Activated effector memory CD4-positive, alpha-beta T cell treated with anti-CD3 and anti-CD28 coated beads, Interleukin-2, amount 50 U/mL, for 16 hours (primary cell): ENCODE results near the gene FYN.
"Not testable (repeated sequence)": the region's sequence is repeated elsewhere in the genome, so short reads cannot be mapped to it uniquely, and the experiment has no call there.

Experiments
- DNase-seq: peaks from one replicate; pipeline ENCODE4 v3.0.0-alpha.2; 2020

Gene FYN

DNA sequence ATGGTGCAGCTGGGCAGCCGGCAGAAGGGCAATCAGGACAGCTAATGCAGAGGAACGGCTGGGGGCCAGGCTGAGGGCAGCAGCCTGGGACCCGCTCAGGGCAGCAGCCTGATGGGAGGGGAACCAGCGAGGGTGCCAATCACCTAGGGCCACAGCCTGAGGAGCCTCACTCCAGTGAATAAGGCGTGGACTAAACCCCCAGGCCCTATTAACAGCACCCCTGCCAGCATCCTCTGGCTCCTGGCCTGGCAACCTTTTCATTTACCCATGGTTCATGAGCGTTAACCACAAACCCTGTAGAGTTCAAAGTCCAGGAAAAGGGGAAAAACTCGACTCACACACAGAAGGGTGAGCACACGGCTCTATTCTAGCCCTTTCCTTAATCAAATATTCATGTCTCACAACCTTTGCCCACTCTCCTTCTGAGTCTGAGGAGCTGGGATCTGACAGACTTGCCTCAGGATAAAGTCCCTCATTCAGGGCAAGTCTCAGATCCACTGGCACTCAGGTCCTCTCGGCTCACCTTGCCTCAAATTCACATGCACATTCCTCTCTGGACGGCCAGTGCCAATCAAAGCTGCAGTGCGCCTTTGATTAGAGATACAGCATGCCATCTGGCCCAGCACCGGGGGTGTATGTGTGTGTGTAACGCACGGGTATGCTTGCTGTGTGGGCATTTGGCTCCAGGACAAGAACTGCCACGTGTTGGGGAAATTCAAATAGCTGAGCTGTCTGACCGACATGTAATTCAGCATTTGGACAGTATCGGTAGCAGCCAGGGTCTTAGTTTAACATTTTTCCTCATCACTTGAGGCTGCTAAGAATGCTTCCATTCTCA is 180.7 kb downstream of the FYN start:
- DNase-seq, result no peak

DNA sequence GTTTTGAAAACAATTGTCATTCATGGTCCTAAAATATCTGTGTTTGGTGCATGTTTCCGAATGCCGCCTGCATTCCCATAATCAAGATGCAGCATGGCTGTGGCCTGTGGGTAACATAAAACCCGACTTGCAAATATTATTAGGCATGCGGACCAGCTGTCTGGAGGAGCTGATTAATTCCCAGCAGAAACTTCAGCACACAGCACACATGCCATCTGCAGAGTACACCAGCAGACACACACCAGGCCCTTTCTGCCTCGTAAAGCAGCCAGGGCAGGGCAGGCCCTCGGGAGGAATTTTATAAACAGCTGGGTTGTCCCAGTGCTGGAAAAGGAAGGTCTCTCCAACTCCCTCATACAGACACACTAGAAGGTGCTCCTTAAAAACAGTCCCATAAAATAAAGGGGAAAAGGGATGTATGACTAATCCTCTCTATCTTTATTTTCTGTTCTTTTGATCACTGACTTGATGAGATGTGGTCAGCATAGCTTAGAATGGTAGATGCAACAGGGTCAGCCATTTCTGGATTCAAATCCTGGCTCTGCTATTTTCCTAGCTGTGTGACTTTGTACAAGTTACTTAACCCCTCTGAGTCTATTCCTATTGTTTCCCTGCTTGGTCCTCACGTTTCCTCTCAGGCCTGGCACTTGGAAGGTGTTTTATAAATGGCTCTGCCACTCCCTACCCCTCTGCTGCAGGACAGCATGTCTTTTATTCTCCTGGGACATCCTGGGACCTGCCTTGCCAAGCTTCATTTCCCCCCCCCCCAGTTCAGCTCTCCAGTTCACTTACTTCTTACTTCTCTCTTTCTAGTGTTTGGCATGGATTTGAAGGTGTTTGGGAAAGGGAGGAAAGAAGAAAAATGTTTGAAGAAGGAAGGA is 181.7 kb downstream of the FYN start:
- DNase-seq, result no peak

DNA sequence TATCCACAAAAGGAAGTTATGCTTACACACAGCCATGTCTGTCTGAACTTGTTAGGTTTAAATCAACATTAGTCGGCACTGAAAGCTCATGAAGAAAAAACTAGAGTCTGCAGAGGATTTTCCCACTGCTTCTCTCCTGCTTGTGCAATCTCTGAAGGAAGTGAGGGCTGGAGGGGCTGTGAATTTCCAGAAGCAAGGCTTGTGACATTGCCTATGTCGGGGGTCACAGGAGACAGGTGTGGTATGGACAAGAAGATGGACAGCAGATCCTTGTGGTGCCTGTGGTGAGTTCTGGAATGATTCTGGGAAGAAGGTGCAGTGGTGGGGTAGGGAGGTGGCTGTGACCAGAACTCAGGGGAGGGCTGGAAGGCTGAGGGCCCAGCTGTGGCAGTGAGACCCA is 183.3 kb downstream of the FYN start:
- DNase-seq, result no peak

DNA sequence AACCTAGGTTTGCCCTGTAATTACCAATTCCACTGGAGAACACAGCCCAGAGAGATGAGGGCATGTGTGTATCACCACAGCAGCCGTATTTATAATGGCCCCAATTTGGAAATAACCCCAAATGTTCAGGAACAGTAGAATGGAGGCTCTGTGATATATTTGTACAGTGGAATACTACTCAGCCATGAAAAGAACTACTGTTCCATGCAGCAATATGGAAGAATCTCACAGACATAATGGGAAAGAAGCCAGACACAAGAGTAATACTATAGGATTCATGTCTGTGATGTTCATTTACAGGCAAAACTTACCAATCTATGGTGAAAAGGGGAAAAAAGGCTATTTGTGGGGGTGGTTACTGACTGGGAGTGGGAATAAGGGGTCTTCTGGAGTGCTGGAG is 183.8 kb downstream of the FYN start:
- no peak for DNase-seq

DNA sequence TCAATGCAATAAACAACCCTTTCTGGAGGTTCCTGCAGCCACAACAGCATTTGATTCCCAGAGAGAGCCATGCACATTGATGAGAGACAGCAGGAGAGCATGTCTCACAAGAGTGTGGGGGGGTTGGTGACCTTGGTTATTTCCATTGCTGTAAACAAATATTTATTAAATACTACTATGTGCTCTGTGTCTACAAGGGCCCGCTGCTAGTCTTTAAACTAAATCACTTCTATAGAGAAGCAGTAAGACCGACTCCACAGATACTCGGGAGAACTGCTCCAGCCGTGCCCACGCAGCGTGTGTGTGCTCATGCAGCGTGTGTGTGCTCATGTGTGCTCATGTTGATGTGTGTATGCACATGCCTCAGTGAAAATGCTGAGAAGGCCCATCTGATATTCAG is 184.9 kb downstream of the FYN start:
- no peak for DNase-seq

DNA sequence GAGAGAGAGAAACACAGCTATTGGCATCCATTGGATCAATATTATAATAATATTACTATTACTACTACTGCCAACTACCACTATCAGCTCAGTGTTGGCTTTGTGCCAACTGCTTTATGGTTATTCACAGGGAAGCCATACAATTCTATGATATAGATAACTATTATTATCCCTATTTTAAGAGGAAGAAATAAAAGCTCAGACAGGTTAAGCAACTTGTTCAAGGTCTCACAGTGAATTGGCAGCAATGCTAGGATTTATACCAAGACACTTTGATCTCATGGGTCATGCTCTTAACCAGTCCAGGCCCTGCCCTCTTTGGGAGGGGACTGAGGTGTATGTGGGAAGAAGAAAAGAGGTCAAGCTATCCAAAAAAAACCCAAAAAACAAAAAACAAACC is 185.6 kb downstream of the FYN start:
- DNase-seq, result no peak

DNA sequence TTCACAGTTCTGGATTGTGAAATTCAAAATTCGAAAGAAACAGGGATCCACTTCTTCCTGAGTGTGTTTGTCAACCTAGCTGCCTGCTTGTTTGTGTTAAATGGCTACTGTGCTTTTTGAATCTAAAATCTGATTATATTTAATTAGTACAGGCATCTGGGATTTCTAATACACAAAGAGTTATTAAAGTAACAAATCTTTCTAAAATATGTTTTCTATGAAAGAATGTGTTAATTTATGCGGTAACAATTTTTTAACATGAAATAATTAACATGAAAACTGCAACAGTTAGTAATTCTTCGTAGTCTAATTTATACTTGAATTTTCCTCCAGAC is 186.4 kb downstream of the FYN start:
- no peak for DNase-seq

DNA sequence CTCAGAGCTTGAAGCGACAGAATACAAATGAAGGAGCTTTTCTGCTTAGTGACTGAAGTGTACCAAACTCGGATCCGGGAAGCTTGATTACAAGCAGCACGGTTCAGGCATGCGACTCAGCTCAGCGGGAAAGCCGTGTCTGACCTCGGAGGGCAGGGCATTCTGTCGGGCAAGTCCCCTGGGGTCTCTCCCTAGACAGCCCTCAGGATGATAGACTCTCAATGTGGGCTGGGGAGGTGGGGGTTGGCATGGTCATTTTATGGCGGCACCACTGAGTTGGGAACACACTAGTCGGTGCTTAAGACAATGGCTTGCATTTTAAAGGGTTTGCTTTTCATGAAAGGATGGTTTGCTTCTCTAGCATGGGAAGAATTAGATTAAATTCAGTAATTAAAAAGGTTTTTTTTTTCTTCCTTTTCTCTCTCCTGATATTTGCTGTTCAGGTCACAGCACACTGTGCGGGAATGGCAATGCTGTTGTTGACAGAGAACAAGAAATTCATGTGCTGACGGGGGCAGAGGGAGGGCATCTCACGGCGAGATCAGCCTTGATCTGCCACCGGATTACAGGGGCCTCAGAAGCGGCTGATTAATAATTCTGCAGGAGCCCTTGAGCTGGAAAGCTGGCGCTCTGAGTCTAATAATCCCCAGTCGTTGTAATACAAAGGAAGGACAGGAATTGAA is 186.9 kb downstream of the FYN start:
- DNase-seq, result no peak

DNA sequence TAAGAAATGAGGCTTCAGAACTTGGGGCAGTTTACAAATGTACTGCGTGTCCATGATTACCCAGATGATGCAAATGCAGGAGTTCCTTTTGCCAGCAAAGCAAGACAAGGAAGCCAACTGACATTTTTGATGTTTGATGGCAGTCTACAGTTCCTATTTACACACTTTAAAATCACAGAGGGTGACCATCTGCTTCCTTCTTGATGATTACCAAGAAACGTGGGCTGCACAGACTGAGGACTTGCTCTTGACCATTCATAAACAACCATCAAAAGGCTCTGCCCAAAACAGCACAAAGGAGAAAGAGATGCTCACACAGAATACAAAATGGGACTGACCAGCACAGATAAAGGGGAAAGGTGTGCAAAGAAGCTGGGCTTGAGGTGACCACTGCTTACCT is 187.7 kb downstream of the FYN start:
- DNase-seq, result no peak

DNA sequence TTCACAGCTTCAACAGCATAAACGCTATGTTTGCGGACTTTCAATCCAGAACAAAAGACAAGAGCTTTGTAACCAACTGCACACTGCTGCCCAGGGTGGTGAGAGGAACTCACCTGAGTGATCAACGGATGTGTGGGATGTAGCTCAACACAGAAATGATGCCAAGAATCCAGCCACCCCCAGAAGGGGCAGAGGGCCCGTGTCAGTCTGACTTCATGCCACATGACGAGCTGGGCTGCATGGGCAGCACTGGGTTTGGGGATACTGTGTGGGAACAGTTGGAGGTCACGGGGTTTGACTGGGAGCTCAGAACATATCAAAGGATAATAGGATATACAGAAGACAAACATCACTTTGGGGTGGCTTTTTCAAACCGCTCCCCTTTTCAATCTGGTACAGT is 188.2 kb downstream of the FYN start:
- DNase-seq, result no peak

DNA sequence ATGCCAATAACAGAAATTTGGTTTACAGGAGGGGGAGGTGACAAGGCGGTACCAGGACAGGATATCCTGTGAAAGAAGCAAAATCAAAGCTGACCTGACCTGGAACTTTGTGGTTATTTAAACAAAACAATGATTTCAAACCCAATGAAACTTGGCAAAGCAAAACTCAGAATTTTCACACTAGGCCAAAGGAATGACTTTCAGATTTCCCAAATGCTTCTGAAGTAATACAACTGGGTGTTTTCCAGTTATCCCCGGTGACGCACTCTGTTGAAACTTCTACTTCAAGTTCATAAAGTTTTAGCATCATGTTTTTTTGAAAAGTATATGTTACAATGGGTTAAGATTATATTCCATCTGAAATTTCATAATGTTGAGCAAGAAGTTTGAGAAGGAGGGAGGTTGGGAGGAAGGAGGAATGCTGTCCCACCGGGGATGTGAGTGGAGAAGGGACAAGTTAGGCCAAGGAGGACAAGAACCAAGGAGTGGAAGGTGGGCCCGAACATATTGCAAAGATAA is 189.4 kb downstream of the FYN start:
- no peak for DNase-seq

DNA sequence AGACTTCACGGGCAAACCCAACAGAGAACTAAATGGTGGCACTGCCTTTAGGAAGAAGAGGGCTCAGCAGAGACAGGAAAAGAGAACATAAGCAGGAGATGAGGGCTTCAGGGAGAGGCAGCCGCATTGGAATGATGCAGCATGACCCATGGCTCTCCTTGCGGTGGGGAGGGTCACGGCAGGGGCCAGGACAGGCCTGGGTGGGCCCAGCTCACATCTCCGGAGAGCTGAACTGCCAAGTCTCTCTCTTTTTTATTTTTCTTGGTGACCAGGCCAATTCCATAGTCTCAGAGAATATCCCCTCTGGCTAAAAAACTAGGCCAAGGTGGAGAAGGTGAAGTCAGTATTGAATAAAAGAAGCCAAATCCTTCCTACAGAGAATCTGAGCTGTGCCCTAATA is 190.1 kb downstream of the FYN start:
- DNase-seq, result no peak

DNA sequence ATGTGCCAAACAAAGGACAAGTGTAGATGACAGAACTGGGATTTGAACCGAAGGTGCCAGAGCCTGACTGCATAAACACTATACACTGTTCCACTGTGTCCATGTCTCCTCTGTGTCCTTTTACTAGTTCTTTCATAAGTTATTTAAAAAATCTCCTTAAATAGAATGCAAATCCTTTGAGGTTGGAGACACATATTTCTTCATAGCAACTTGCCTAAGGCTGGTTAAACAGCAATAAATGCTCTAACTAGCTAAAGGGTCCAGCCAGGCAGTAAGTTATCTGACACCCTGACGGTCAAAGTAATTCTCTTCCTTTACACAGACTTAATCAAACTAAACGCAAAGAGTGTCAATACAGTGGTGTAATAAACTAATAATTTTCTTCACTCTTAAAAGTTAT is 191.4 kb downstream of the FYN start:
- DNase-seq, result no peak

DNA sequence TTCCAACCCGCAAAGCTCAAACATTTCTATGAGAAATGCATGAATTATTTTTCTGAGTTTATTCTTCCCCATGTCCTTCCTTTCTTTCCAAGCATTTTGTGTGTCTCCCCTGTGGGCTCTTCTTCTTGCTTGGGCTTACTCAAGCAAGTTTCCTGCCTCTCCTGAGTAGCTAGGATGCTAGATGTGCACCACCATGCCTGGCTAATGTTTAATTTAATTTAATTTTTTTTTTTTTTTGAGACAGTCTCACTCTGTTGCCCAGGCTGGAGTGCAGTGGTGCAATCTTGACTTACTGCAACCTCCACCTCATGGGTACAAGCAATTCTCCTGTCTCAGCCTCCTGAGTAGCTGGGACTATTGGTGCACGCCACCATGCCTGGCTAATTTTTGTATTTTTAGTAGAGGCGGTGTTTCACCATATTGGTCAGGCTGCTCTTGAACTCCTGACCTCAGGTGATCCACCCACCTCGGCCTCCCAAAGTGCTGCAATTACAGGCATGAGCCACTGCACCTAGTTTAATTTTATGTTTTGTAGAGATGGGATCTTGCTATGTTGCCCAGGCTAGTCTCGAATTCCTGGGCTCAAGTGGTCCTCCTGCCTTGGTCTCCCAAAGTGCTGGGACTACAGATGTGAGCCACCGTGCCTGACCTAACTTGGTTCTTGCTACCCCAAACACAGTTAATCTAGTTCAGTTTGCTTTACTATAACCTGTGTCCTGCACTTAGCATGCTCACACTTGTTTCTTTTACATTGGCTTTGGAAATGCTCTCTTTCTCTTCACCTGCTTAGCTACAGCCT is 192.2 kb downstream of the FYN start:
- DNase-seq, result not testable (repeated sequence)

DNA sequence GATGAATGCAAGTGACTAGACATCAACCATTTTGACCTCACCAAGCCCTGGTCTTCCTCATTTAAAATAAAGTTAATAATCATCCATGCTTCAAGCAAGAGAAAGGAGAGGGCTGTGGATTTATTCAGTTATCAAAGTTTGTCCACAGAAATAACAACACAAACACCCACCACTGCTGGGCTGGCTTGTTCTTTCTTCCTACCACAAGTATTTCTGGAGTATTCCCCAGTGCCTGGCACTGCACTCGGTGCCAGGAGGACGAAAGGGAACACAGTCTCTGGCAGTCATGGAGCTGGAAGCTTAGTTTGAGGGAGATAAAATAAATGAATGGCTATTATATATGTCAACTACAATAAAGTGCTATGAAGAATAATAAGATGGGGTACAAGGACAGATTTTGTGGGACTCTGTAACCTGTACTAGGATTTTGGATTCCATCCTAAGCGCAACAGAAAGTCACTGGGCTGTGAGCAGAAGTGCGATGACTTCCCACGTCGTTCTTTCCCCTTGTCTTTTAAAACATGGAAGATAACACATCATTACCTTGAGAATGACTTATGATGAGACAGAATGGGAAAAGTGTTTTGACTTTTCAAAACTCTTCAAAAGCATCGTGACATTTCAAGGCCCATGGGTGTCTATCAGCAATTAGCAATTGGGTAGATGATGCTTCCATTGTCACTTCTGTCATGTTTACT is 193.1 kb downstream of the FYN start:
- DNase-seq, result no peak

DNA sequence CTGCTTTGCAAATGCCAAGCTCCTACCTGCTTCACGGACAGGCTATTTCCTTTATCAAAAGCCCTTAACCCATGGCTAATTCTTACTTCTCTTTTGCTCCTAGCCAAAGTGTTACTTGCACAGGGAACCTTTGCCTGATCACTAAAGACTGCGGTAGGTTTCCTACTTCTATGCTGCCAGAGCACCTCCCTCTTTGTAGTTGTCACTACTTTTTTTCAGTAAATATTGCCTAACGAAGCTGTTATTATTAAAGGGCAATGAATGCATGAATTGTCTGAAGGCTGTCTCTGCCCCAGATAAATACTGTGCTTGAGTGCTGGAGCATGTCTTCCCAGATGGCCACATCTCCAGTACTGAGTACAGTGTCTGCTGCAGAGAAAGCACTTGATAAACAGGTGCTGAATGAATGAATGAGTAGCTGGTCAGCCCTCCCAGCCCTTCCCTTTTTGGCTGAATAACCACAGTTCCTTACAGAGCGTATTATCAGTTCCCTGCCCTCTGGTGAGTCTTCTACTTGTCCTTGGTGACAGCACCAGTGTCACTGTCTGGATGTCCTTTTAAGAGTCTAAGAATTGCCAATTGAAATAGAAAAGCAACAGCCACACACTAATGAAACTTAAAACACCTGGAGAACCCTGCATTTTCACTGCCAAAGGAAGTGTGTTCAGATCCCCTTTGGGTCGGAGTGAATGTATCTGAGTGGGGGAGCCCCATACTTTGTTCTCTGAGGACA is 194.0 kb downstream of the FYN start:
- no peak for DNase-seq

DNA sequence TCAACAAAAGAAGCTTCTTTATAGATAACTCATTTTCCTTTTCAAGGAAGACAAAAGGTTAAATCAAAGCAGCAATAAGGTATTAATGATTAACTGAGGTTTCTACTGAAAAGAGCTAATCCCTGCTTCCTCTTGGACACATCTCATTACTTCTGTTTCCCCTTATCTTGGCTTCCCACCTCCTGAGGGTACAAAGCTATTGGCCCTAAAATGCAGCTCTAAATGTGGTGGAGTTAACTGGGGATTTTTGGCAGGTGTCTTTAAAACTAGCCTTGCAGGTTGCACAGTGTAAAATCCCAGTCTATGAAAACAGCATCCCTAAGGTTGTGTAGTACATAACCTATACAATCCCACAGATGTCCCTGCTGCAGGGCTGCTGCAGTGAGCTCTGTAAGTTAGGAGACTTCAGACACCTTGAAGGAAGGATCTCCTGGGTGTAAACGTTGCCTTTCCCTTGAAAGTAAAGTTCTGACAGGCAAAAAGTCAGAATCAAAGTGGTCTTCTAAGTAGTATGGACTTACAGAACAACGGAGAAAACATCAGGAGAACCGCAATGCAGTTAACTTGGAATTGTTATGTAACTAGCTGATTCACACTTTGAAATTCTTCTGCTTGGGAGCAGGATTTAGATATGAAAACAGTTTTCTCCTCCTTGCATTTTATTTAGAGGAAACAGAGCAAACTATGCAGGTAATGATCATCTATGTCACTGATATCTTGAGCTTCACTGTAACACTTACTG is 195.8 kb downstream of the FYN start:
- DNase-seq, result no peak

DNA sequence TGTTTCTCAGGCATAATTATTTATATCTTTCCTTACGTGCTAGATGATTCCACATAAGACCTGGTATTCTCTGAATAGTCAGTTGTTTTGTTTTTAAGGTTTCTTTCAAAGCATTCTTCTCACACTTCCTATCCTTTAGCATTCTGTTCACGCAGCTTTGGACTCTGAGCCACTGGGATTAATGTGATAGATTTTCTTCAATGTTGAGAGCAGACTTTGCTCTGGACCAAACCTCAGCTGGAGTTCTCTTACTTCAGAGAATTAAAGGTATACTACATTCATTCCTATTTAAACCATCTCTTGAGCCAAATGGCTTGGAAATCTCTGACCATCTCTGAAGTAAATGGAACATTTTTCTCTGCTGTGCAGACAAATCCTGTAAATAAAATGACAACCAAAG is 196.9 kb downstream of the FYN start:
- no peak for DNase-seq

DNA sequence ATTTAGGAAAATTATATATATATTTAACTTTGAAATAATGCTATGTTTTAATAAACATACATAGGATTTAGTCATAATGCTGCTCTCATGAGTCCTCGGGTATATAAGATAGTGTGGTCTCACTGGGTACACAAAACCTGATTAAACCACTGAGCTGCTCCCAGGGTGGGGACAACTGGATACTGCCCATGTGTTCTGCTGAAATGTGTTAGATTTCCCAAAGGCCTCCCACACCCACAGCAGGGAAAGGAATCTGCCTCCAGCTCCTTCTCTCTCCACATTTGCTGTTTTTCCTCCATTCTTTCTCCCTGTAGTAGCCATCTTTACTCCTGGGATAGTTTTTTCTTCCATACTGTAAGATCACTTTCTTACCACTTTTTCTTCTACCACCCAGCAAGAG is 198.4 kb downstream of the FYN start:
- no peak for DNase-seq

DNA sequence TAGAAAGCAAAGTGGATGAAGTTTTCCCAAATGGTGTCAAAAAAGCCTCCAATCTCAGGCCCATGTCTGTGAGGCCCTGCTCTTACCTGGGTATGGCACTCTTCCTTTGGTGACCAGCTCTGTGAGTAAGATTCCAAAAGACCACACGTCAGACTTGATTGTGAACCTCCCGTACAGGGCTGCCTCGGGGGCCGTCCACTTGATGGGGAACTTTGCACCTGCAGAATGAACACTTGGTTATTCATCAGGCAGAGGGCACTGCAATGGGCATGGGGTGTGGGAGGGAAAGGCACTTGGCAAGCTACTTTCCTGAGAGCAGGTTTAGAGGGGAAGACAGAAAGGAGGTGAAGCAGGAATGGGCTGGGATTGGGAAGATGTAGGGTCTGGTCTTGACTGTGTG is 198.8 kb downstream of the FYN start:
- no peak for DNase-seq

DNA sequence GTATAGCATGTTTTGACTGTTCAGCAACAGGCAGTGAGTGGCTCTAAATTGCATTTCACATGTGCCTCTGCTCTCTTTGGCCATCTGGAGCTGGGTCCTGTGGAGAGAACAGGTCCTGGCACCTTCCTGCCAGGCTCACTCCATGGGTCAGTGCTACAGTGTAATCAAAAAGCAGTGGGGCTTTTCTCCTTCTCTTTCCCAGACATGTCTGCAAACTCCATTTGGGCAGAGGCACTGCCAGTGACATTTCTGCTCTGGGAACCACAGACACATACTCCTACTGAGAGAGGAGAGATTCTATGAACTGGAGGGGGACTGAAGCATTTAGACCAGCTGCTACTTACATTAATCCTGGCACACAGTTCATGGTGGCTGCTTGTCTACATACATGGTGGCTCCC is 199.3 kb downstream of the FYN start:
- DNase-seq, result no peak
